ENCODE measurements around the gene METTL23. TPM values are rescaled to one million over a fixed set of nuclear protein-coding genes. Genes with fewer than 3 reads are reported as not detected.

Gene METTL23
- total RNA-seq, 1 experiment from 2014 or later: 57.8 TPM

- ChIA-PET RAD21 (ENCODE audit: low non-redundant PET in 1 of 2, low total read pairs in 2 of 2, uncharacterized antibody in 2 of 2, unreplicated experiment in 2 of 2) (no interaction called here), CTCF (interaction anchor here (0.9 kb wide), 1 partner anchor 202 kb away, joined by 3 read pairs; no protein-coding TSS in a partner anchor), POLR2A (interaction anchor here (1.5 to 2.9 kb wide), 2 partner anchors 8 to 11 kb away, joined by 8 to 27 read pairs; partner anchors contain the start of genes MFSD11 and SRSF2)
- Histone ChIP-seq H3K9ac (ENCODE audit: low read length) (peak overlapping the region; percentile 99), H3K4me3 (replicated peaks in 1 of 2; ENCODE audit: low read depth in 1 of 2, low read length in 2 of 2) (peak overlapping the region; percentile 97), H3K4me1 (ENCODE audit: control insufficient read depth in 1 of 2, insufficient read depth in 2 of 2, low read length in 2 of 2) (peaks cover 13 to 21% of the 10 kb centered on the region in 2 experiments), H3K4me2 (ENCODE audit: low read length) (peak overlapping the region; percentile 93), H3K9me3 (ENCODE audit: control insufficient read depth in 1 of 2, insufficient read depth in 1 of 2, low read depth in 1 of 2, low read length in 2 of 2) (no peaks in the 10 kb centered on the region), H3K79me2 (ENCODE audit: insufficient read depth, low read length) (peaks cover 94% of the 10 kb centered on the region), H4K20me1 (ENCODE audit: insufficient read depth) (peaks cover 7% of the 10 kb centered on the region; the same call in 1 of the 2 replicates), H3K27me3 (ENCODE audit: insufficient read depth, low read length) (no peaks in the 10 kb centered on the region), H2AFZ (ENCODE audit: low read depth, low read length, poor library complexity, severe bottlenecking) (no peak overlapping the region), H3K27ac (ENCODE audit: low read depth, low read length) (peak overlapping the region; percentile 99), H3K9me2 (ENCODE audit: insufficient read depth) (no peaks in the 10 kb centered on the region), H3K36me3 (ENCODE audit: control insufficient read depth in 1 of 2, insufficient read depth in 2 of 2, low read length in 2 of 2) (peaks cover 39 to 50% of the 10 kb centered on the region in 2 experiments)
- TF ChIP-seq ELF1 (IDR thresholded peaks at IDR 0.05; ENCODE audit: borderline replicate concordance, low read depth) (no peak), JUND (IDR thresholded peaks at IDR 0.05) (peak; percentile 18; the same call in 1 of the 2 replicates), MAX (IDR thresholded peaks at IDR 0.05) (peak; percentile 67), FOSL1 (IDR thresholded peaks at IDR 0.05; ENCODE audit: low read depth) (no peak), POLR2A (IDR thresholded peaks at IDR 0.05; ENCODE audit: borderline replicate concordance, extremely low read depth, insufficient read depth, insufficient read length) (no peak), ATF3 (IDR thresholded peaks at IDR 0.05) (no peak), CEBPB (IDR thresholded peaks at IDR 0.05; ENCODE audit: low read depth) (no peak), SRF (IDR thresholded peaks at IDR 0.05; ENCODE audit: low read depth) (0 out of 2 replicates have a peak, but pooled peaks have one; percentile 26)
- DNase-seq (ENCODE audit: low read depth, low spot score) (no peak), ATAC-seq (peak; percentile 52)
- no TSS peak for BruUV-seq (replicated peaks)
- intact Hi-C loops (cut with micrococcal nuclease): loop anchor here (2.0 kb wide), 2 partner anchors 331 to 341 kb away; no protein-coding TSS in a partner anchor
These were observed 934 bp upstream of the METTL23 start for GRCh38 chr17:76725580-76726230.

- H3K79me2 ChIP-seq (ENCODE audit: insufficient read depth, low read length): peaks cover 92% of the 10 kb centered on the region
- peak within 1 kb of the TSS; percentile 93 for H3K4me2 ChIP-seq (ENCODE audit: low read length)
- intact Hi-C loops (cut with micrococcal nuclease): loop anchor here (2.0 kb wide), 2 partner anchors 330 to 340 kb away; no protein-coding TSS in a partner anchor
- ATAC-seq (peak; percentile 90), DNase-seq (ENCODE audit: low read depth, low spot score) (peak; percentile 97)
- peaks cover 33 to 45% of the 10 kb centered on the region in 2 experiments for H3K36me3 ChIP-seq (ENCODE audit: control insufficient read depth in 1 of 2, insufficient read depth in 2 of 2, low read length in 2 of 2)
- peaks cover 7% of the 10 kb centered on the region; the same call in 1 of the 2 replicates for H4K20me1 ChIP-seq (ENCODE audit: insufficient read depth)
- peak within 1 kb of the TSS; percentile 99 for H3K9ac ChIP-seq (ENCODE audit: low read length)
- peak within 1 kb of the TSS; percentile 99 for H3K27ac ChIP-seq (ENCODE audit: low read depth, low read length)
- BruUV-seq (replicated peaks): TSS peak; percentile 71
- H3K4me1 ChIP-seq (ENCODE audit: control insufficient read depth in 1 of 2, insufficient read depth in 2 of 2, low read length in 2 of 2): peaks cover 13 to 21% of the 10 kb centered on the region in 2 experiments
- H2AFZ ChIP-seq (ENCODE audit: low read depth, low read length, poor library complexity, severe bottlenecking): no peak within 1 kb of the TSS
- no peaks in the 10 kb centered on the region for H3K27me3 ChIP-seq (ENCODE audit: insufficient read depth, low read length)
- H3K4me3 ChIP-seq (replicated peaks in 1 of 2; ENCODE audit: low read depth in 1 of 2, low read length in 2 of 2): peak within 1 kb of the TSS; percentile 97
- no peaks in the 10 kb centered on the region for H3K9me3 ChIP-seq (ENCODE audit: control insufficient read depth in 1 of 2, insufficient read depth in 1 of 2, low read depth in 1 of 2, low read length in 2 of 2)
- H3K9me2 ChIP-seq (ENCODE audit: insufficient read depth): no peaks in the 10 kb centered on the region
- ChIA-PET RAD21 (ENCODE audit: low non-redundant PET in 1 of 2, low total read pairs in 2 of 2, uncharacterized antibody in 2 of 2, unreplicated experiment in 2 of 2) (no interaction called here), CTCF (interaction anchor here (0.9 kb wide), 1 partner anchor 202 kb away, joined by 3 read pairs; no protein-coding TSS in a partner anchor), POLR2A (interaction anchor here (1.5 to 2.9 kb wide), 2 partner anchors 9 to 10 kb away, joined by 8 to 27 read pairs; partner anchors contain the start of genes MFSD11 and SRSF2)
- no peak for TF ChIP-seq JUND (IDR thresholded peaks at IDR 0.05)
- peak; percentile 82; the same call in 1 of the 2 replicates for TF ChIP-seq ZFX (IDR thresholded peaks at IDR 0.05)
- no peak for TF ChIP-seq CTCF (IDR thresholded peaks at IDR 0.05 in 2 of 3, conservative IDR thresholded peaks at IDR 0.05 in 1 of 3; ENCODE audit: borderline replicate concordance in 1 of 3, insufficient read depth in 1 of 3, low read depth in 2 of 3, low read length in 2 of 3)
- peak; percentile 98 for TF ChIP-seq YY1 (IDR thresholded peaks at IDR 0.05; ENCODE audit: extremely low read depth, insufficient replicate concordance, low read depth, low read length)
- TF ChIP-seq ZNF274 (IDR thresholded peaks at IDR 0.05; ENCODE audit: low read depth, low read length): no peak
- TF ChIP-seq CEBPB (IDR thresholded peaks at IDR 0.05; ENCODE audit: low read depth): no peak
- TF ChIP-seq POLR2A (IDR thresholded peaks at IDR 0.05; ENCODE audit: borderline replicate concordance, extremely low read depth, insufficient read depth, insufficient read length): peak; percentile 39
- TF ChIP-seq ZBTB33 (IDR thresholded peaks at IDR 0.05; ENCODE audit: extremely low read depth, insufficient replicate concordance, low read length): no peak
These were observed 336 bp upstream of the METTL23 start, which contains the start of gene JMJD6 for GRCh38 chr17:76726231-76726775. TSS of gene JMJD6 (minus strand) at chr17:76726606. CDS start at chr17:76726475, 131 bp downstream.

Measured in HCT116 (cell line).